ENCODE measurements around the gene ZDHHC18.
"Not testable (repeated sequence)": the region's sequence is repeated elsewhere in the genome, so short reads cannot be mapped to it uniquely, and the experiment has no call there.

ZDHHC18 gene

GRCh38 chr1:26792924-26793323, 33.6 kb upstream of the ZDHHC18 start:
- DNase-seq: no peak

DNA sequence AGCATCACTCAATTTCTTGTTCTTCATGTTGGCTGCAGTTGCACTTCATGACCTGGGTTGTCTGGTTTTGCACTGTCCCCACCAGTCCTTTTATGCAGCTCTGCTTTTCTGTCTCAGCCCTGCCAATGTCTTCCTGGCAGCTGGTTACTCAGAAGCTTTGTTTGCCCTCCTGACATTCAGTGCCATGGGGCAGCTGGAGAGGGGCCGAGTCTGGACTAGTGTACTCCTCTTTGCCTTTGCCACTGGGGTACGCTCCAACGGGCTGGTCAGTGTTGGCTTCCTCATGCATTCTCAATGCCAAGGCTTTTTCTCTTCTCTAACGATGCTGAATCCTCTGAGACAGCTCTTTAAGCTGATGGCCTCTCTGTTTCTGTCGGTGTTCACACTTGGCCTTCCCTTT, 32.1 kb upstream of the ZDHHC18 start:
- no peak for DNase-seq

GRCh38 chr1:26797627-26798026, 28.9 kb upstream of the ZDHHC18 start:
- no peak for DNase-seq

- DNase-seq: peak; percentile 47 to 61
Measured at GRCh38 chr1:26799479-26800142, 26.9 kb upstream of the ZDHHC18 start.

DNA sequence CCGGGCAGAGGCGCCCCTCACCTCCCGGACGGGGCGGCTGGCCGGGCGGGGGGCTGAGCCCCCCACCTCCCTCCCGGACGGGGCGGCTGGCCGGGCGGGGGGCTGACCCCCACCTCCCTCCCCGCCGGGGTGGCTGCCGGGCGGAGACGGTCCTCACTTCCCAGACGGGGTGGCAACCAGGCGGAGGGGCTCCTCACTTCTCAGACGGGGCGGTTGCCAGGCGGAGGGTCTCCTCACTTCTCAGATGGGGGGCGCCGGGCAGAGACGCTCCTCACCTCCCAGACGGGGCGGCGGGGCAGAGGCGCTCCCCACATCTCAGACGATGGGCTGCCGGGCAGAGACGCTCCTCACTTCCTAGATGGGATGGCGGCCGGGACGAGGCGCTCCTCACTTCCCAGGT, 22.6 kb upstream of the ZDHHC18 start:
- not testable (repeated sequence) for DNase-seq

DNA sequence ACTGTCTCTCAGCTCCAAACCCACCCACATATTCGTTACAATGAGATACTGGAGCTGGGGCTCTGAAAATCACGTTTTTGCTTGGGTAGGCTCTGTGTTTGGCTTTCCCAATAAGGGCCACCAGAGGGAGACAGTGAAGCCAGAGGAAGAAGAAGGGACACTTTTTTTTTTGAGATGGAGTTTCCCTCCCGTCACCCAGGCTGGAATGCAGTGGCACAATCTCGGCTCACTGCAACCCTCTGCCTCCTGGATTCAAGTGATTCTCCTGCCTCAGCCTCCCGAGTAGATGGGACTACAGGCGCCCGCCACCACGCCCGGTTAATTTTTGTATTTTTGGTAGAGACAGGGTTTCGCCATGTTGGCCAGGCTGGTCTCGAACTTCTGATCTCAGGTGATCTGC, 16.4 kb upstream of the ZDHHC18 start:
- peak; percentile 27 to 50 for DNase-seq

DNA sequence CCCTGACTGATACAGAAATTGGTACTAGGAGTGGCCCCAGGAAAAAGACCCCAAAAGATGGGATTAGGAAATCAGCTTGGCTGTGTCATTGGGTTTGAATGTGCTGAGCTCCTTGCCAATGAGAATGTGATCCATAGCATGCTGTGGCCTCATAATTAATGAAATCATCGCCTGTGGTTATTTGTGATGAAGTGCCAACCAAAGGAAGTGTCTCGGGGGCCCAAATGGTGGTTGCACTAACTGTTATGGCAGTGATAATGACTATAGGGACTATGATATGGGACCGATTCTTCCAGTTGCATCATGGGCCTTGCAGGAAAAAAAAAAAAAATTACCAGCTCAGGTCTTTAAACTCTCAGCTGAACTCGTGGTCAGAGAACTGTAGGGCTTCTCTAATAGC, 15.4 kb upstream of the ZDHHC18 start:
- DNase-seq: no peak

- no peak for DNase-seq
Measured at GRCh38 chr1:26811708-26812107, 14.8 kb upstream of the ZDHHC18 start.

- no peak for DNase-seq
Measured at GRCh38 chr1:26814377-26814776, 12.1 kb upstream of the ZDHHC18 start.

GRCh38 chr1:26814893-26815292, 11.6 kb upstream of the ZDHHC18 start:
- no peak for DNase-seq

DNA sequence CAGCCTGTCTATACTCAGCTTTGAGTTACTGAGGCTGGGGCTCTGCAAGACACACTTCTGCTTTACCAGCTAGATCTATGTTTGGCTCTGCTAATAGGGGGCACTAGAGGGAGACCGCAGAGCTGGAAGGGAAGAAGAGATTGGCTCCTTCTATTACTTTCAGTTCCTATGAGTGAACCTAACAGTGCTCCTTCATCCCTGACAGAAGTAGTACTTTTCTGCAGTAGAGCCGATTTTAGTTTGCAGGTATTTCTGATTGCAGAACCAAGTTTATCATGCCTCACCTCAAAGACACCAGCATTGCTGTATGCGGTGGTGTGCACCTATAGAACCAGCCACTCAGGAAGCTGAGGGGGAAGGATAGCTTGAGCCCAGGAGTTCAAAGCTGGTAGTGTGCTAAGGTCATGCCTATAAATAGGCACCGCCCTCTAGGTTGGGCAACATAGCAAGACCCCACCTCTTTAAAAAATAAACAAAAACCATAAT, 5.7 kb upstream of the ZDHHC18 start:
- no peak for DNase-seq

DNA sequence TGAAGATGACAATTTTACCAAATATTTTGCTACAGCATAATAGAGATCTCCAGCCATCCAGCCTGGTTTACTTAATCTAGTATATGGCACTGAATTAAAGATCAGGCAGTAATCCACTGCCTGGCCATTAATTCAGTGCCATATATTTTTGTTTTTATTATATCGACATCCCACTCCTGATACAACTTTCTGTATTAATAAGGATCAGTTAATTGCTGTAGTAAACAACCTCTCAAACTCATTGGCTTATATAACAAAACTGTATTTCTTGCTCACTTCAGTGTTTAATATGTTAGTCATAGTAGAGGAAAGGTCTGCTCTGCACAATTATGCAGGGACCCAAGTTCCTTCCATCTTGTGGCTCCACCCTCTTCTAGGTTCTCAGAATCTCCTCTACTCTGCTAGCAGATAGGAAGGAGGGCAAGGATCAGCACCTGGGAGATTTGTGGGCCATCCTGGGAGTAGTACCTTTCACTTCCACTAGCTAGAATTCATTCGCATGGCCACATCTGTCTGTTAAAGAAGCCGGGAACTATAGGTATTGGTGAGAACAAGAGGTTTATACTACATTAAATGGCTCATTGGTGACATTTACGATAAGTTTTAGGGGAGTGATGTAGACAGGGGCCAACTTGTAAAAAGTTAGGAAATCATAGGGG, 3.6 kb upstream of the ZDHHC18 start:
- no peak for DNase-seq

DNA sequence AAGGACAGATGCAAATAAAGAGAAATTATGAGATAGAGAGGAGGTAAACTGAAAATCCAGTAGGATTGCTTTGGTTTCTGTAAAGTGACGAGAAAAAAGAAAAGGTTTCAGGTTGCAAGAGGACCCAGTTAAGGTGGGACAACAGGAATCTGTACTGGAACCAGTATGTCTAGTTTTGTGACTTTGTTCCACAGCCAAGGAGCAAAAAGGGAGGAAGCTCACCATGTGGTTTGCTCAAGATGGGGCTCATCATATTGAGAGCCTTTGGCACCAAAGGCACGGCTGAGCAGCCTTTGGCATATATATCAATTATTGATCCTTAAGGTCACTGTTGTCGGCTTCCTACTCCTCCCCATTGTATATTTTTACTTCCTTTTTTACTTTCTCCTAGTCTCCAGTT, 1.8 kb upstream of the ZDHHC18 start:
- DNase-seq: no peak

GRCh38 chr1:26827106-26827604, 667 bp downstream of the ZDHHC18 start:
- DNase-seq: no peak

- no peak for DNase-seq
Measured at GRCh38 chr1:26827663-26828062, 1.2 kb downstream of the ZDHHC18 start.

DNA sequence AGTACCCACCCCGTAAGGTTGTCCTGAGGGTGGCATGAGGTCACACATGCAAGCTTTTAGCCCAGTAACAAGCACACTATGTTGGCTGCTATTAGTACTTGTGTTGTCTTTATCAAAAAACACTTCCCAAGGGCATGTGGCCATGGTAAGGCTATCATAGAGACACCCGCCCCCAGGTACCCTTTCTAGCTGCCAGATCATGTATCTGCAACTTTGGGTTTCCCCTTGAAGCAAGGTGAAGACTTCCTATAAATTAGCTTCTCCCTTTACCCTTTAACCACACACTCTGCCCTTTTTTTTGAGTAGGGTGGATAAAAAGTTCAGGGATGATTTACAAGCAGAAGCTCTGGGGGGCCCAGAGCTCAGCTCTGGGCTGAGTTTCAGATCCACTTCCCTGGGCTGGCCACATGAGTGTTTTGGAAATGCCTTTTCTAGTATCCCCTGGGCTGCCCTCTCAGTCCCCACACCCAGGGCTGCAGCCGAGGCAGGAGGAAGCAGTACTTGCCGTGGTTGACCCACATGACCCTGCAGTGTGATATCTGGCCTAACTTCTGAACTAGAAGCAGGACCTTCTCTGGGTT, 2.0 kb downstream of the ZDHHC18 start:
- DNase-seq: peak in 1 of 2 donors; percentile 34

DNA sequence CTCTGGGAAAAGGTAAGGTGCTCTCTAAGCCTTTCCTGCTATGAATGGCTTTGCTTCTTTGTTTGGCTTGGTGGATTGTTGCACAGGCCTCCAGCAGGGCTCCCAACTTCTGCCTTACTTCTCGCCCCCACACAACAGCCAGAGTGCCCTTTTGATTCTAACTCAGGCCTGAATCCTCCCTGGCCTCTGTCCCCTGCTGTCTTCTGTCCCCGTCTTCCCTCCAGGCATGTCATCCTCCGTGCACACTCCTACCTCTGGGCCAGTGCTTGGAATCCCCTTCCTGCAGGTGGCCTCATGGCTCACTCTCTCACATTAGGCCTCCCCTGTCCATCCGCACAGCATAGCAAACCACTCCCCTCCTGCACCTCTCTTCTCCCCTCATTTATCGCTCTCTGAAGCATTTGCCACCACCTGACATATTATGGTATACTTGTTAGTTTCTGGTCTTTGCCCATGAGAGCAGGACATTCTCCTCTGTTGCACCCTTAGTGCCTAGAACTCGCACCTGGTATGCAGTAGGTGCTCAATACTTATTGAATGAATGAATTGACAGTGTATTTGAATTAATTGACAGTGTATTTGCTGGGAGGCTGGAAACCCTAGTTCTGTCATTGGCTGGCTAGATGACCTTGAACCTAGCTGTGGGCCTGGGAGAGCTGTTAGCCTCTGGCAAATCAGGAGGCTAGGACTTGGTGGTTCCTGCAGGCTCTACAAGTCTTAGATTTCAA, 2.9 kb downstream of the ZDHHC18 start:
- DNase-seq: no peak

GRCh38 chr1:26831059-26831458, 4.6 kb downstream of the ZDHHC18 start:
- no peak for DNase-seq

DNA sequence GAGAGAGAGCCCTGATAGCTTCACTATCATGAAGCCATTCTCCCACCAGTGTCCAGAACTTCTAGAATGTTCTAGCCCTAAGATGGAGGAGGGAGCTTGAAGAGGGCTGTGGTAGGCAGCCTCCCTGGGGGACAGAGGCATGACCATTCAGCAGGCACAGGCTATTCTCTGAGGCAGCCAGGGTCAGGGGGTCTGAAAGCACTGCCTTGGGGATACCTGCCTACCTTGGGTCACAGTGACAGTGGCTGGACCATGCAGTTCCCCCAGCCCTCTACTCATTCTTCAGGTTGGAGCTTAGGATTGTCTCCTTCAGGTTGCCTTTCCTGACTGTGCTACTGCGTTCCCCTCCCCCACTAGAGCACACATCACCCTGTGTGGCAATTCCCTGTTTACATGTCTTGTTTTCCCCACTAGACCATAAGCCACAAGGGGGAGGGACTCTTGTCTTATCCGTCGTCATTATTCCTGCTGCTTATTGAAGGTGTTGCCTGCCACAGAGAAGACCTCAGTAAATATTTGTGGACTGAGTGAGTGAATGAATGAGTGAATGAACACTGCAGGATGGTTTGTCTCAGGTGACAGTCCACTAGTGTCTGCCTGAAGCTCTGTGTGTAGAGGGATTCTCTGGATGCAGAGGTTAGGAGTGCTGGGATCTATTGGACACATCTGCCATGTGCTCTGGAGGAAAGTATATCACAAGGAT, 5.2 kb downstream of the ZDHHC18 start:
- no peak for DNase-seq

DNA sequence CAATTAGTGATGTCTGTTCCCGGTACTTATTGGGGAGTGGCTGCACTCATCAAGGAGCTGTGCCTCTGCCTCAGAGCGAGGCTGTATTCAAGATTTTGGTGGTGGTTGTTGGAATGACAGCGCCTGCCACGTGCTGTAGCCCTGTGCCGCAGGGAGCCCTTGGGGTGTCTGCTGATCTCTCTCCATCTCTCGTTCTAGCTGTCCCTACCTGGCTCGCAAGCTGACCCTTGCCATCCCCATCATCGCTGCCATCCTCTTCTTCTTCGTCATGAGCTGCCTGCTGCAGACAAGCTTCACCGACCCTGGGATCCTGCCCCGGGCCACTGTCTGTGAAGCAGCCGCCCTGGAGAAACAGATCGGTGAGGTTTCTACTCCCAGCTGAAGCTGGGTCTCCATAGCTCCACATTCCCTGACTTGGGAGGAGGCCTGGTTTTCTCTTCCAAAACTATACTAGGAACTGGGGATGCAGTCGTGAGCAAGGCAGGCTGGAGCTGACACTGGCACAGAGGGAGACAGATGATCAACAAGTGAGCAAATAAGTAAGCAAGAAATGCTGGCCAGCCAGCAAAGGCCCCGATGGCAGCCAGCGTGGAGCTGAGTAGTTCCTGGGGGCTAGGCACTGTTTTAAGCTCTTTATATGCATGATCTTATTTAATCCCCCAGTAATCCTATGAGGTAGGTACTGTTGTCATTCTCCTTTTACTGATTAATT, 5.9 kb downstream of the ZDHHC18 start:
- no peak for DNase-seq

DNA sequence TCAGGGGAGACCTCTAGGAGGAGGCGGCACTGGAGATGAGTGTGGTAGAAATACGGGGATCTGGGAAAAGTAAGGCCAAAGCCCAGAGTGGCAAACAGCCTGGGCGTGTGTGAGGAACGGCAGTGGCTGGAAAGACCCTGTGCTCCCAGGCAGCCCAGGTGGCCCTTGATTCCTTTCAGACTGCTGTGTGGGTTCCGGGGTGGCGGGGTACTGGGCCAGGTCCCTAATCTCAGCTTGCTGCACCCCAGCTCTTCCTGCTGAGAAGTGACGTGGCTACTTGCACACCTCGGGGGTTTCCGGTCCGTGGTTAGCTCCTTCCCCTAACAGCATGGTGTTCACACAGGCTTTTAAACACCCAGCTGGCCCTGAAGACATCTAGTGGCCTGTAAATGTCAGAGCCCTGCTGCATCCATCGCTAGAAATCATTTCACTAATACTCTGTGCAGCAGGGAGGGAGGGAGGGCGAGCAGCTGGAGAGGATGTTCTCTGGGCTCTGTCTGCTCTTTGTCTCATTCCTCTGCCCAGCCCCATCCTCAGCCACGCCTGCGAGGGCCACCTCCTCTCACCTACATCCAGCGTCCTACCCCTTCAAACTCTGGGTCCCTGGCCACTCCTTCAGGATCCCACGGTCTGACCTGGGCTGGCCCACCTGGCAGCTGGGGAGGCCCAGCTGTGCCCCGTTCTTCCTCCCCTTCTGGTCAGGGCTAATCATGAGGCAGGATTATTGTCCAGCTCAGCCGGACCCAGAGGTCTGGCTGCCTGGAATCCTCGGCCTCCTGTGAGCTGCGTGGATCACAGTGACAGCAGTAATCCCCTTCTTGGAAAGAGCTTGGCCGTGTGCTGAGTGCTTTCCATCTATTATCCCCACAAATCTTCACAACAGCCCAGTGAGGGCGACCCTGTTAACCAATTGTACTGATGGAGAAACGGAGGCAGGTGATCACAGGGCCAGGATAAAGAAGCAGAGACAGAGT, 7.2 kb downstream of the ZDHHC18 start:
- no peak for DNase-seq

Measured in hippocampal formation (tissue), 2 donors.